H4 (cell line): Measurements from ENCODE around the gene UQCRC2. TPM values are rescaled to one million over a fixed set of nuclear protein-coding genes. Genes with fewer than 3 reads are reported as not detected.
"Not testable (repeated sequence)": the region's sequence is repeated elsewhere in the genome, so short reads cannot be mapped to it uniquely, and the experiment has no call there.

ENCODE experiments used
- DNase-seq: peaks from one replicate; pipeline ENCODE4 v3.0.0-alpha.2; 2015; ENCODE audit warnings: low spot score
- total RNA-seq: library from RNA; depleted of rRNA; stranded (reverse); fragments of >200 nt; shearing (Covaris generic); gene quantifications from 2 replicates; pipeline ENCODE4 v1.2.3, GENCODE V29; 2014; rRNA removed

Gene UQCRC2
- total RNA-seq, 1 experiment from 2014 or later, result 162 TPM

GRCh38 chr16:22008215-22009059 is 55.3 kb downstream of the UQCRC2 start:
- DNase-seq, result no peak

DNA sequence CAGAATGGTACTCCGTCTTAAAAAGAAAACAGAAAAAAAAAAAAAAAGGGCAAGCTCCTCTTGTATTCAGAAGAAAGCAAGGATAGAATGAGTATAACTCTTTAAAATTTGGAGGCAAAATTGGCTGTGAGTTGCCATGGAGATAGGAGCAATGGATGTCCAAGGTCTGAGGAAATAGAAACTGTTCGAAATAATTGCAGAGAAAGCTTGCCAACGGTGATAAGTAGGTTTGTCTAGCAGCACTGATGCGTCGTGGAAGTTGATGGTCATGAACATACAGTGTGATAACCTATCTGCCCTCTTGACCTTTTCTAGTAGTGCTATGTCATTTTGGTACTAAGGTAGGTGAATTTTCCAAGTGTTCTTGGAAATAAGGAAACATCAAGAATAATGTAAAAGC is 57.7 kb downstream of the UQCRC2 start:
- no peak for DNase-seq

DNA sequence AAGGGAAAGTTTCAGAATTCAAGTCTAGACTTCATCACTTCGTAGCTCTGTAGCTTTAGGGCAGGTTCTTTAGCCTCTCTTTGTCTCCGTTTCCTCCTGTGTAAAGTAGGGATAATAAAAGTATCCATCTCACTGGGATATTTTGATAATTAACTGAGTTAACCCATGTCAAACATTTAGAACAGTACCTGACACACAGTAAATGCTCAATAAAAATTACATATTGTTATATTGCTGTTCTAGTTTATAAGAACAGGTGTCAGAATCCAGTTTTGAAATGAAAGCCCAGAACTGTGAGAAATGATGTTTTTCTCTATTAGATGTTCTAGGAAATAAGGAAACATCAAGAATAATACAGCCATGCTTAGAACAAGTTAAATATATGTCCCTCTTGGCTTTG is 59.1 kb downstream of the UQCRC2 start:
- DNase-seq, result no peak

GRCh38 chr16:22013486-22013885 is 60.3 kb downstream of the UQCRC2 start:
- DNase-seq, result no peak

DNA sequence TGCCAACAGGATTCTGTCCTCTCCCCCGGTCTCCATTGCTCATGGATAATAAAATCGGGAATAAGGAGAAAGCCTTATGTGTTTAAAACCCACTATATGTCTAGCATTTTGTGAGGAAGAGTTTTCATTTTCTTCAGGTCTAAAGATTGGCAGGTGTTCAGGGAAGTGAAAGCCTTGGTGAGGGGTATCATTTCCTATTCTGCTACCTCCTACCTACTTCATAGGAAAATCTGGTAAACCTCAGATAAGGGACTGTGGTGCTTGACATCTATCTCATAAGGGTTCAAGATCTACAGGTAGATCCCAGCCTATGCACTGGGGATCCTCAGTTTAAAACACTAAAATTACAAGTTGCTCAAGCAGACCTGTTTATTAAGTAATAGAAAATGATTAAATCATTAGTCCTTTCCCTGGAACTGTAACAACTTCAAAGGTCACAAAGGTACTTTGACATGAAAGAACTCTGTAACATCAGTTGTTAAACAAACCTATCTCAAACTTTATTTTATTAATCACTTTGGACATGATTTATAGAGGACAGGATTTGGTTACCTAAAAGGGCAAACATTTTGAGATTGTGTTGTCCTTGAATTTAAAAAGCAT is 61.2 kb downstream of the UQCRC2 start:
- DNase-seq, result no peak

- no peak for DNase-seq
Observed at GRCh38 chr16:22016927-22017326, 63.8 kb downstream of the UQCRC2 start.

DNA sequence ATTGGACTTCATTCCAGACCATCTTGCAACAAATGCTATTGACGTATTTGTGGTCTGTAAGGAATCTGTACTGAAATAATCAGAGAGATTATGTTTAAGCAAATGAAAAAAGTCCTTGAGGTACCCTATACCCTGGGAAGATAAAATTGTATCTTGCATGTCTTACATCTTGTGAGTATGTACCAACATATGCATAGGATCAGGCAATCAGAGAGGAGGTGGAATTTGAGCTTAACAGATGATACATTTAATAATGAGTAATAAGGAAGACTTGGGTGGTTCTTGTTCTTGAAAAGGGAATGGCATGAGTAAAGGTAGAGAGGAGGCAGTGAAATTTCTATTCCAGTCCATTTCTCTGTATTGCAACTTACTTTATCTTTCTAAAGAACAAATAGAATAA is 65.4 kb downstream of the UQCRC2 start:
- DNase-seq, result no peak

DNA sequence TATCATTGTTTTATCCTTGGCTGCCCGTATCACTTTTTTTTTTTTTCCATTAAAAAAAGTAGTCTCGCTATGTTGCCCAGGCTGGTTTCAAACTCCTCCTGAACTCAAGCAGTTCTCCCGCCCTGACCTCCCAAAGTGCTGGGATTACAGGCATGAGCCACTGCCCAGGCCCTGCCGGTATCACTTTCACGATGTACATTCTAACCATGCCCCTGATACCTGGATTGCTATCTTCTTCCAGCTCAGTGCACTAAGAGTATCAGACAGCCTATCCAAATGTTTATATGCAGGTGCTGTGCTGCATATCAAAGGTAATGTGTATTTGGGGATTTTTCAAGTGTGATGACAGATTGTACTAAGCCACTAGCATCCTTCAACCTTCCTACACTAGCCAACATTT is 69.0 kb downstream of the UQCRC2 start:
- no peak for DNase-seq

DNA sequence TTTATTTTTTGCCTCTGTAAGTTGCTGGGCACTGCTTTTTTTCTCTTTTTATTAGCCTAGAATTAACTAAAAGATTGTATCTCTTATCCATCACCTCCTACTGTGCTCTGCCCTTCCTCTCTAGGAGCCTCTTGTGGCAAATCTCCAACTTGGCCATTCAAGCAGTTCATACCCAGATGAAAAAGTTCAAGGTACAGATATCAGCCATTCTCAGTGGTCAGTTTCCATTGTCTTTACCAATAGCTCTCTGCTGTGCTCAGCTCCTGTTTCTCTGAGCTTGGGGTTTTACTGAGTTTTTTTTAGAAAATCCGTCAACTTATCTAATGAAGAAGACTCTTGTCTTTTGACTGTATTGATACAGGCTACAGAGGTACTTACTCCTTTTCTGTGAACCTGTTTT is 70.3 kb downstream of the UQCRC2 start:
- DNase-seq, result no peak

DNA sequence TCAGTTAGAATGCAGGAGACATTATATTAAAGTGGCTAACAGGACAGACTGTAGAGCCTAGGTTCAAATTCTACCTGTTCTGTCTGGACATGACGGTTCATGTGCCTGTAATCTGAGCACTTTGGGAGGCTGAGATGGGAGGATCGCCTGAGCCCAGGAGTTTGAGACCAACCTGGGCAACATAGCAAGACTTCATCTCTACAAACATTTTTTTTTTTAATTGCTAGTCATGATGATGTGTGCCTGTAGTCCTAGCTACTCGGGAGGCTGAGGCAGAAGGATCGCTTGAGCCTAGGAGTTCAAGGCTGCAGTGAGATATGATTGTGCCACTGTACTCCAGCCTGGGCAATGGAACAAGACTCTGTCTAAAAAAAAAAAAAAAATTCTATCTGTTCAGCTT is 71.6 kb downstream of the UQCRC2 start:
- not testable (repeated sequence) for DNase-seq

GRCh38 chr16:22027633-22028032 is 74.5 kb downstream of the UQCRC2 start:
- DNase-seq, result no peak

GRCh38 chr16:22029632-22030031 is 76.5 kb downstream of the UQCRC2 start:
- DNase-seq, result no peak

DNA sequence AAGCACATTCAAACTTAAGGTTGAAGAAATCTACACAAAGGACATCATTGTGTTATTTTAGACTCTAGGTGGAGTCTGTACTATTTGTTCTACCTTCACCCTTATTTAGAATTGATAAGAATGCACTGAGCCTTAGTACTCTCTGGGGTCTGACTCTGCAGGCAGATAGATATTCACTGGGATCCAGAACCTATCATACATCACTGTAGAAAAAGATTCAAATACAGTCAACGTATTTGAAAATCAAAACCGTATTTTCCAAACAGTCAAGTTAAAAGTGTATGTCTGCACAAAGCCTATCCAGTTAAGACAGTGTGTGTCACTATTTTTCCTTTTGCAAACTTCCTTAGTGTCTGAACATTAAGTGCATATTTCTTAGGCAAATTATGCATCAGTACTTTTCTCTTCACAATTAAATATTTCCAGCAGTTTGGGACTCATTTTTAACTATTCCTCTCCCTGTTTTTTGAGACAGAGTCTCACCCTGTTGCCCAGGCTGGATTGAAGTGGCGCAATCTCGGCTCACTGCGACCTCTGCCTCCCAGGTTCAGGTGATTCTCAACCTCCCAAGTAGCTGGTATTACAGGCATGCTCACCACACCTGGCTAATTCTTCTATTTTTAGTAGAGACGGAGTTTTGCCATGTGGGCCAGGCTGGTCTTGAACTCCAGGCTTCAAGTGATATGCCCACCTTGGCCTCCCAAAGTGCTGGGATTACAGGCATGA is 77.1 kb downstream of the UQCRC2 start:
- DNase-seq, result no peak

DNA sequence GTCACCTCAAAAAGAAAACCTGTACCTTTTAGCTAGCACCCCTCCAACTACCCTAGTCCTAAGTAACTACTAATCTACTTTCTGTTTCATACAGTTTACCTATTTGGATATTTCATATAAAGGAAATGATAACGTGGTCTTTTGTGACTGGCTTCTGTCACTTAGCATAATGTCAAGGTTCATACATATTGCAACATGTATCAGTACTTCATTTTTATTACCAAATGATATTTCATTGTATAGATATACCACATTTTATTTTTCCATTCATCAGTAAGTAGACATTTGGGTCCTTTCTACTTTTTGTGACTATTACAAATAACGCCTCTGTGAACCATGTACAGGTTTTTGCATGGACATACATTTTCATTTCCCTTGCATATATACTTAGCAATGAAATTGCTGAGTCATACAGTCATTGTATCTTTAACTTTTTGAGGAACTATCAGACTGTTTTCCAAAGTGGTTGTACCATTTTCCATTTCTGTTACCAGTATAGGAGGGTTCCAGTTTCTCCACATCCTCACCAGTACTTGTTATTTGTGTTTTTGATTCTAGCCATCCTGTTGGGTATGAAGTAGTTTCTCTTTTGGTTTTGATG is 78.4 kb downstream of the UQCRC2 start:
- DNase-seq, result no peak

Other genes starting within 250 kb of the UQCRC2 start
- gene NPIPB4, start 95.6 kb upstream of the UQCRC2 start, total RNA-seq, result 2.1 and 2.3 TPM in 2 replicates
- not detected in 2 replicates for gene PDZD9, start 47.8 kb downstream of the UQCRC2 start, total RNA-seq
- 11.8 and 16.2 TPM in 2 replicates for gene MOSMO, start 54.8 kb downstream of the UQCRC2 start, total RNA-seq
- gene VWA3A, start 139.2 kb downstream of the UQCRC2 start, total RNA-seq, result not detected in 2 replicates
- gene SDR42E2, start 209.1 kb downstream of the UQCRC2 start, total RNA-seq, result not detected in 2 replicates